ENCODE measurements around the gene ZGLP1. TPM values are rescaled to one million over a fixed set of nuclear protein-coding genes. Genes with fewer than 3 reads are reported as not detected.

ZGLP1 gene
- total RNA-seq, 6 experiments from 2014 or later: 0.62 to 4.4 (median 1.5) TPM

DNA sequence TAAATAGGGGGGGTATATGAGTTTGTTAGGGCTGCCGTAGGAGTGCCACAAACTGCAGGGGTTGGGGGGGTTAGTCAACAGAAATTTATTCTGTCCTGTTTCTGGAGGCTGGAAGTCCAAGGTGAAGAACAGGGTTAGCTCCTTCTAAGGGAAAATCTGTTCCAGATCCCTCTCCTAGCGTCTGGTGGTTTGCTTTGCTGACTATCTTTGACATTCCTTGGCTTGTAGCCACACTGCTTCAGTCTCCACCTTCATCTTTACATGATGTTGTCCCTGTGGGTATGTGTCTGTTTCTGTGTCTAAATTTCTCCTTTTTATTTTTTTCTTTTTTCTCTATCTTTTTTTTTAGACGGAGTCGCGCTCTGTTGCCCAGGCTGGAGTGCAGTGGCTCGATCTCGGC is 46.8 kb downstream of the ZGLP1 start:
- Histone ChIP-seq H3K4me3 (no peak overlapping the region), H3K9me3 (no peaks in the 10 kb centered on the region), H3K36me3 (peaks cover 0 to 10% (median 3%) of the 10 kb centered on the region in 4 donors), H3K27me3 (no peaks in the 10 kb centered on the region), H3K27ac (no peak overlapping the region), H3K4me1 (peaks cover 0 to 13% (median 2%) of the 10 kb centered on the region in 4 donors)
- WGBS (ENCODE audit: insufficient coverage, low coverage, low lambda C conversion rate, missing lambda C conversion rate): 82% methylated on average over 7 of the region's 7 CpGs
- intact Hi-C loops (cut with DNase I): no loop called here
- ATAC-seq: no peak
- no peak for DNase-seq
- TF ChIP-seq CTCF (IDR thresholded peaks at IDR 0.05) (no peak), POLR2A (IDR thresholded peaks at IDR 0.05) (no peak)

DNA sequence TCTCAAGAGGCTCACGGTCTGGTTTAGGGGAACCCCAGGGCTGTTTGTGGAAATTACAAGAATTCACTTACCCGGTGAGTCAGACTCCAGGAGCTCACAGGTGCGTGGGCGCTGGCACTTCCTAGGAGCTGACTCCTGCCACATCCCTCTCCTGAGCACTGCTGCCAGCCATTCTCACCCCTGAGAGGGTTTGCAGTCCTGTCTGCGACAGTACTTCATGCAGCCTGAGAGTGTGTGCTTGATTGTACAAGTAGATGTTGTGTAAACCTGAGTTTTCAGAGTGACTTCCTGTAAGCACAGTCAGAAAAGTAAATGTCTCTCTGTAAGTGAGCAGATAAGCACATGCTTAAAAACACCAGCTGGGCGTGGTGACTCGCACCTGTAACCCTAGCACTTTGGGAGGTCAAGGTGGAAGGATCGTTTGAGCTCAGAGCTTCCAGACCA is 49.5 kb downstream of the ZGLP1 start:
- Histone ChIP-seq H3K4me3 (no peak overlapping the region), H3K4me1 (peaks cover 0 to 13% (median 2%) of the 10 kb centered on the region in 4 donors), H3K9me3 (no peaks in the 10 kb centered on the region), H3K27ac (no peak overlapping the region), H3K27me3 (no peaks in the 10 kb centered on the region), H3K36me3 (peaks cover 0 to 22% (median 9%) of the 10 kb centered on the region in 4 donors)
- peak in 1 of 4 donors; percentile 53 for ATAC-seq
- TF ChIP-seq CTCF (IDR thresholded peaks at IDR 0.05): no peak
- TF ChIP-seq POLR2A (IDR thresholded peaks at IDR 0.05): no peak
- 54% methylated on average over 4 of the region's 8 CpGs for WGBS (ENCODE audit: insufficient coverage, low coverage, low lambda C conversion rate, missing lambda C conversion rate)
- no peak for DNase-seq
- intact Hi-C loops (cut with DNase I): no loop called here

- no peaks in the 10 kb centered on the region for H3K27me3 ChIP-seq
- TF ChIP-seq CTCF (IDR thresholded peaks at IDR 0.05): peak; percentile 48 to 70 (median 68)
- no peak for TF ChIP-seq POLR2A (IDR thresholded peaks at IDR 0.05)
- intact Hi-C loops (cut with DNase I): loop anchor here (5.0 to 10.0 kb wide), 2 partner anchors 75 to 133 kb away; no protein-coding TSS in a partner anchor
- H3K9me3 ChIP-seq: no peaks in the 10 kb centered on the region
- no peak overlapping the region for H3K27ac ChIP-seq
- H3K4me1 ChIP-seq: peaks cover 0 to 13% (median 2%) of the 10 kb centered on the region in 4 donors
- H3K36me3 ChIP-seq: peaks cover 0 to 30% (median 15%) of the 10 kb centered on the region in 4 donors
- no peak overlapping the region for H3K4me3 ChIP-seq
- WGBS (ENCODE audit: insufficient coverage, low coverage, low lambda C conversion rate, missing lambda C conversion rate): 28% methylated on average over 5 of the region's 32 CpGs
- peak; percentile 76 to 83 (median 81) for DNase-seq
- peak; percentile 58 to 74 (median 67) for ATAC-seq
Observed at GRCh38 chr19:10259162-10259905, 50.3 kb downstream of the ZGLP1 start.

DNA sequence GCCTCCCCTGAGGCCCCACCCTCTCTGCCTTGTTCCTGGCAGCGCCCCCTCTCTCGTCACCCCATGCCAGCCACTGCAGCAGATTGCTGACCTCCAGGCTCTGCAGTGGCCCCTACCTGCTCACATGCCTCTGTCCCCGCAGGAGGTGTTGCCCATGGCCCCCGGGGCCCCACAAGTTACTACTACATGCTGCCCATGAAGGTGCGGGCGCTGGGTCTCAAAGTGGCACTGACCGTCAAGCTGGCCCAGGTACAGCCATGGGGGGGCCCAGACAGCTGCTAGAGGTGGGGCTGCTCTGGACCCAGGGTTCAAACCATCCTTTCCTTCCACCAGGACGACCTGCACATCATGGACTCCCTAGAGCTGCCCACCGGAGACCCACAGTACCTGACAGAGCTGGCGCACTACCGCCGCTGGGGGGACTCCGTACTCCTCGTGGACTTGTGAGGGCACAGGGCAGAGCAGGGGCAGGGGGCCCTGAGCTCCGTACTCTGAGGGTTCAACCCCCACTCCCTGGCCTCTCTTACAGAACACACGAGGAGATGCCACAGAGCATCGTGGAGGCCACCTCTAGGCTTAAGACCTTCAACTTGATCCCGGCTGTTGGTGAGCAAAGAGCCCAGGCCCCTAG is 51.4 kb downstream of the ZGLP1 start:
- Histone ChIP-seq H3K9me3 (no peaks in the 10 kb centered on the region), H3K27me3 (no peaks in the 10 kb centered on the region), H3K27ac (no peak overlapping the region), H3K4me3 (no peak overlapping the region), H3K4me1 (peaks cover 0 to 13% (median 2%) of the 10 kb centered on the region in 4 donors), H3K36me3 (peaks cover 0 to 33% (median 16%) of the 10 kb centered on the region in 4 donors)
- 92% methylated on average over 2 of the region's 18 CpGs for WGBS (ENCODE audit: insufficient coverage, low coverage, low lambda C conversion rate, missing lambda C conversion rate)
- ATAC-seq (peak in 1 of 4 donors; percentile 3), DNase-seq (no peak)
- intact Hi-C loops (cut with DNase I): loop anchor here (5.0 to 10.0 kb wide), 2 partner anchors 73 to 134 kb away; no protein-coding TSS in a partner anchor
- TF ChIP-seq CTCF (IDR thresholded peaks at IDR 0.05): no peak
